A549 (cell line): ENCODE measurements around the gene MARCHF10. TPM values are rescaled to one million over a fixed set of nuclear protein-coding genes. Genes with fewer than 3 reads are reported as not detected.

Source experiments
- ATAC-seq, 2 experiments: fragments of 200-7000 bp in 1 of 2; fragments of >200 bp in 1 of 2; cut with Nextera tagmentation in 1 of 2; cut with Tn5 transposase in 1 of 2; 3 replicates each; pipeline versions ENCODE4 v1.8.0 to v1.9.1; 2018 to 2020; ENCODE audit warnings: mild to moderate bottlenecking in 1 of 2, moderate library complexity in 1 of 2
- CTCF ChIA-PET: fragments of 300-600 bp; sonication (Branson Sonifier 250); formaldehyde crosslinking; extraction: SDS; loops from one replicate; lab custom pipeline; 2021; ENCODE audit warnings: antibody characterized with exemption, inconsistent platforms; lab: Yijun Ruan, JAX
- POLR2A ChIA-PET: fragments of 350-600 bp; formaldehyde crosslinking; extraction: SDS; loops from one replicate; lab custom pipeline; 2021; ENCODE audit warnings: antibody characterized with exemption, inconsistent platforms; lab: Yijun Ruan, JAX
- DNase-seq, 2 experiments: peaks; one replicate each; pipeline versions ENCODE4 v3.0.0 to v3.0.0-alpha.2; 2011 to 2016; ENCODE audit warnings: low read depth in 1 of 2, low spot score in 1 of 2
- FAIRE-seq: peaks from 2 replicates; lab custom pipeline; 2011; peaks lifted over from hg19 to GRCh38; lab: Jason Lieb, UNC
- H3K27ac ChIP-seq, 2 experiments: fragments of >200 bp; sonication (Bioruptor Twin); formaldehyde crosslinking; 3 replicates each; pipeline ENCODE4 v1.5.1; 2016 to 2017
- H3K4me1 ChIP-seq: fragments of >200 bp; sonication (Bioruptor Twin); formaldehyde crosslinking; 3 replicates; pipeline ENCODE4 v1.6.1; 2016
- H3K4me2 ChIP-seq: fragments of >200 bp; sonication (Bioruptor Twin); formaldehyde crosslinking; 3 replicates; pipeline ENCODE4 v1.6.1; 2016
- H3K4me3 ChIP-seq: fragments of >200 bp; sonication (Bioruptor Twin); formaldehyde crosslinking; 3 replicates; pipeline ENCODE4 v1.5.1; 2016
- H3K9me3 ChIP-seq: fragments of >200 bp; sonication (Bioruptor Twin); formaldehyde crosslinking; 3 replicates; pipeline ENCODE4 v1.6.1; 2016
- CHD4 ChIP-seq: fragments of 200-600 bp; sonication (generic); IDR thresholded peaks from 2 replicates; pipeline ENCODE4 v1.6.1; 2016; ENCODE audit warnings: antibody characterized with exemption, mild to moderate bottlenecking, borderline replicate concordance
- EHF ChIP-seq: fragments of 250-450 bp; sonication (Bioruptor Pico); IDR thresholded peaks from 2 replicates; pipeline ENCODE4 v1.5.0; 2020; ENCODE audit warnings: mild to moderate bottlenecking
- EHMT2 ChIP-seq: fragments of 200-600 bp; sonication (generic); IDR thresholded peaks from 2 replicates; pipeline ENCODE4 v1.6.1; 2016; ENCODE audit warnings: antibody characterized with exemption, low read depth, mild to moderate bottlenecking, moderate library complexity
- EP300 ChIP-seq, 2 experiments: fragments of >200 bp; sonication (Bioruptor Twin); formaldehyde crosslinking; IDR thresholded peaks; 2 replicates in 1 of 2; 3 replicates in 1 of 2; pipeline ENCODE4 v1.6.1; 2016 to 2017
- ESRRA ChIP-seq: fragments of 150-350 bp; IDR thresholded peaks from 2 replicates; pipeline ENCODE4 v1.6.1; 2014; ENCODE audit warnings: mild to moderate bottlenecking, low read length, borderline replicate concordance
- FOSB ChIP-seq: fragments of 250-450 bp; sonication (Bioruptor Pico); IDR thresholded peaks from 2 replicates; pipeline ENCODE4 v1.5.0; 2020; ENCODE audit warnings: mild to moderate bottlenecking, moderate library complexity
- FOSL2 ChIP-seq, 2 experiments: fragments of 450-650 bp in 1 of 2; fragments of >200 bp in 1 of 2; sonication (Bioruptor Twin) in 1 of 2; formaldehyde crosslinking; IDR thresholded peaks; 2 replicates each; pipeline versions ENCODE4 v1.5.0 to v1.6.1; 2016 to 2020; ENCODE audit warnings: mild to moderate bottlenecking in 1 of 2, moderate library complexity in 1 of 2
- FOXS1 ChIP-seq: fragments of 250-450 bp; sonication (Bioruptor Pico); IDR thresholded peaks from 2 replicates; pipeline ENCODE4 v1.5.0; 2020; ENCODE audit warnings: mild to moderate bottlenecking, moderate library complexity
- GATA3 ChIP-seq: IDR thresholded peaks from 2 replicates; pipeline ENCODE4 v1.6.1; 2012; ENCODE audit warnings: borderline replicate concordance
- HDAC2 ChIP-seq: fragments of 200-600 bp; sonication (generic); IDR thresholded peaks from 2 replicates; pipeline ENCODE4 v1.6.1; 2016
- HEYL ChIP-seq: fragments of 250-450 bp; sonication (Bioruptor Pico); IDR thresholded peaks from 2 replicates; pipeline ENCODE4 v1.8.0; 2021; ENCODE audit warnings: mild to moderate bottlenecking, moderate library complexity
- HOXA7 ChIP-seq: fragments of 250-450 bp; sonication (Bioruptor Pico); IDR thresholded peaks from 2 replicates; pipeline ENCODE4 v1.5.0; 2020; ENCODE audit warnings: mild to moderate bottlenecking, moderate library complexity
- HOXB5 ChIP-seq: fragments of 250-450 bp; sonication (Bioruptor Pico); IDR thresholded peaks from 2 replicates; pipeline ENCODE4 v1.5.0; 2020; ENCODE audit warnings: mild to moderate bottlenecking, moderate library complexity
- KDM1A ChIP-seq: fragments of 200-600 bp; sonication (generic); IDR thresholded peaks from 2 replicates; pipeline ENCODE4 v1.6.1; 2016; ENCODE audit warnings: low read depth, mild to moderate bottlenecking
- KDM5A ChIP-seq: fragments of 200-600 bp; sonication (generic); IDR thresholded peaks from 2 replicates; pipeline ENCODE4 v1.6.1; 2016; ENCODE audit warnings: antibody characterized with exemption, mild to moderate bottlenecking
- MAFK ChIP-seq: fragments of 450-650 bp; IDR thresholded peaks from 2 replicates; pipeline ENCODE4 v1.6.1; 2014; ENCODE audit not compliant: partially characterized antibody
- MYC ChIP-seq: IDR thresholded peaks from 2 replicates; pipeline ENCODE4 v1.6.1; 2012; ENCODE audit warnings: mild to moderate bottlenecking, inconsistent platforms, low read length, improper control_type of control experiment, borderline replicate concordance
- NFE2L2 ChIP-seq: fragments of 150-350 bp; conservative IDR thresholded peaks from 2 replicates; pipeline ENCODE4 v1.6.1; 2014; ENCODE audit warnings: low read length
- POLR2AphosphoS2 ChIP-seq: conservative IDR thresholded peaks from 2 replicates; pipeline ENCODE4 v1.6.1; 2012; ENCODE audit warnings: low read length, improper control_type of control experiment, inconsistent platforms
- RARB ChIP-seq: fragments of 250-450 bp; sonication (Bioruptor Pico); IDR thresholded peaks from 2 replicates; pipeline ENCODE4 v1.8.0; 2021; ENCODE audit warnings: mild to moderate bottlenecking, moderate library complexity
- SMC3 ChIP-seq: fragments of >200 bp; sonication (Bioruptor Twin); formaldehyde crosslinking; IDR thresholded peaks from 3 replicates; pipeline ENCODE4 v1.6.1; 2018; ENCODE audit warnings: inconsistent platforms
- ZC3H11A ChIP-seq: fragments of 450-650 bp; IDR thresholded peaks from 2 replicates; pipeline ENCODE4 v1.6.1; 2014; ENCODE audit warnings: antibody characterized with exemption, mild to moderate bottlenecking
- ZFP36 ChIP-seq: fragments of 450-650 bp; IDR thresholded peaks from 2 replicates; pipeline ENCODE4 v1.6.1; 2014; ENCODE audit warnings: borderline replicate concordance; ENCODE audit not compliant: partially characterized antibody
- ZNF302 ChIP-seq: fragments of 250-450 bp; sonication (Bioruptor Pico); IDR thresholded peaks from 2 replicates; pipeline ENCODE4 v1.9.0; 2021; ENCODE audit warnings: inconsistent platforms, mild to moderate bottlenecking, moderate library complexity
- ZSCAN20 ChIP-seq: fragments of 250-450 bp; sonication (Bioruptor Pico); IDR thresholded peaks from 2 replicates; pipeline ENCODE4 v1.8.0; 2022; ENCODE audit warnings: mild to moderate bottlenecking, moderate library complexity
- WGBS: methylation state at CpG from one replicate; pipeline ENCODE4 v1.1.6; 2017; ENCODE audit errors: missing lambda C conversion rate; 5-methylcytosine and 5-hydroxymethylcytosine counted together
- polyA plus RNA-seq, 4 experiments: library from polyadenylated mRNA; depleted of rRNA in 3 of 4; stranded (reverse); fragments of >200 nt; fragmentation: RNase III in 1 of 4; extraction: RNeasy Plus Mini Kit Qiagen cat#74134 plus additional on column Dnase treatment in 1 of 4; gene quantifications; 2 replicates in 3 of 4; 3 replicates in 1 of 4; pipeline ENCODE4 v1.2.3, GENCODE V29; 2011 to 2017
- TF ChIP-seq, protein P1 (sequence below): fragments of 250-450 bp; sonication (Bioruptor Pico); IDR thresholded peaks from 2 replicates; pipeline ENCODE4 v1.5.0; 2021; ENCODE audit warnings: mild to moderate bottlenecking, moderate library complexity, borderline replicate concordance
- TF ChIP-seq, protein P2 (sequence below): fragments of 250-450 bp; sonication (Bioruptor Pico); IDR thresholded peaks from 2 replicates; pipeline ENCODE4 v1.5.0; 2020; ENCODE audit warnings: low read depth, mild to moderate bottlenecking, moderate library complexity
- TF ChIP-seq, protein P3 (sequence below): IDR thresholded peaks from 2 replicates; pipeline ENCODE4 v1.6.1; 2012
- TF ChIP-seq, protein P4 (sequence below): fragments of 450-650 bp; IDR thresholded peaks from 2 replicates; pipeline ENCODE4 v1.6.1; 2014; ENCODE audit warnings: antibody characterized with exemption
- TF ChIP-seq, protein P5 (sequence below): fragments of >200 bp; sonication (Bioruptor Twin); formaldehyde crosslinking; IDR thresholded peaks from 3 replicates; pipeline ENCODE4 v1.5.1; 2016
- TF ChIP-seq, protein P6 (sequence below): IDR thresholded peaks from 2 replicates; pipeline ENCODE4 v1.6.1; 2012

Gene MARCHF10
- polyA plus RNA-seq, 2 of the 4 experiments (the other 2 are of a cell fraction) = 0.43 to 0.57 TPM

DNA sequence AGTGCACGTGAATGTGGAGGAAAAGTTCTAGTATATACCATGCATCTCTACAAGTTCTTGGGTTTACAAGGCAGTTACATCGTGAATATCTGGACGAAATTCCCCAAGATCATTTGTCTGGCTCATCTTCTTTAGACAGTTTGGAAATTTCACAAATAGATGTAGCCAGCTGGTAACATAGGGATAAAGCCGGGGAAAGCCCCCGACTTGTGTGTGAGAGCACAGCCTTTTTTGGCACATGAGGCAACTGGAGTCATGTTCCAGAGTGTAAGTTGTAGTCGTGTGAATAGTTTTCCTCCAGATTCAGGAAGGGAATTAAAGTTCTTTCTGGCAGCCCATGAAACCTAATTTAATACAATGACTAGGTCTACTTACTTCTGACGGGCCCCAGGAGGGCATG, 62.3 kb downstream of the MARCHF10 start:
- Histone ChIP-seq H3K4me3 (no peak overlapping the region), H3K4me1 (no peaks in the 10 kb centered on the region), H3K9me3 (no peaks in the 10 kb centered on the region), H3K4me2 (no peak overlapping the region), H3K27ac (no peak overlapping the region)
- DNase-seq (no peak), ATAC-seq (no peak), FAIRE-seq (no peak)
- ChIA-PET CTCF (interaction anchor here (1.8 kb wide), 1 partner anchor 13 kb away, joined by 4 read pairs; no protein-coding TSS in a partner anchor), POLR2A (no interaction called here)
- TF ChIP-seq HEYL (CRISPR knock-in tag) (no peak), FOXS1 (CRISPR knock-in tag) (no peak), NFE2L2 (no peak), HOXA7 (CRISPR knock-in tag) (no peak), EHMT2 (no peak), HOXB5 (no peak), SMC3 (no peak), KDM1A (no peak), ZFP36 (no peak), EP300 (IDR thresholded peaks at IDR 0.05) (no peak), EHF (no peak), GATA3 (no peak), ESRRA (no peak), RARB (no peak)
- TF ChIP-seq, protein P1, sequence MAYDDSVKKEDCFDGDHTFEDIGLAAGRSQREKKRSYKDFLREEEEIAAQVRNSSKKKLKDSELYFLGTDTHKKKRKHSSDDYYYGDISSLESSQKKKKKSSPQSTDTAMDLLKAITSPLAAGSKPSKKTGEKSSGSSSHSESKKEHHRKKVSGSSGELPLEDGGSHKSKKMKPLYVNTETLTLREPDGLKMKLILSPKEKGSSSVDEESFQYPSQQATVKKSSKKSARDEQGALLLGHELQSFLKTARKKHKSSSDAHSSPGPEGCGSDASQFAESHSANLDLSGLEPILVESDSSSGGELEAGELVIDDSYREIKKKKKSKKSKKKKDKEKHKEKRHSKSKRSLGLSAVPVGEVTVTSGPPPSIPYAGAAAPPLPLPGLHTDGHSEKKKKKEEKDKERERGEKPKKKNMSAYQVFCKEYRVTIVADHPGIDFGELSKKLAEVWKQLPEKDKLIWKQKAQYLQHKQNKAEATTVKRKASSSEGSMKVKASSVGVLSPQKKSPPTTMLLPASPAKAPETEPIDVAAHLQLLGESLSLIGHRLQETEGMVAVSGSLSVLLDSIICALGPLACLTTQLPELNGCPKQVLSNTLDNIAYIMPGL (CRISPR knock-in tag) = no peak
- TF ChIP-seq, protein P2, sequence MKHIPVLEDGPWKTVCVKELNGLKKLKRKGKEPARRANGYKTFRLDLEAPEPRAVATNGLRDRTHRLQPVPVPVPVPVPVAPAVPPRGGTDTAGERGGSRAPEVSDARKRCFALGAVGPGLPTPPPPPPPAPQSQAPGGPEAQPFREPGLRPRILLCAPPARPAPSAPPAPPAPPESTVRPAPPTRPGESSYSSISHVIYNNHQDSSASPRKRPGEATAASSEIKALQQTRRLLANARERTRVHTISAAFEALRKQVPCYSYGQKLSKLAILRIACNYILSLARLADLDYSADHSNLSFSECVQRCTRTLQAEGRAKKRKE (CRISPR knock-in tag) = no peak
- TF ChIP-seq, protein P3, sequence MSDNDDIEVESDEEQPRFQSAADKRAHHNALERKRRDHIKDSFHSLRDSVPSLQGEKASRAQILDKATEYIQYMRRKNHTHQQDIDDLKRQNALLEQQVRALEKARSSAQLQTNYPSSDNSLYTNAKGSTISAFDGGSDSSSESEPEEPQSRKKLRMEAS = no peak
- TF ChIP-seq, protein P4, sequence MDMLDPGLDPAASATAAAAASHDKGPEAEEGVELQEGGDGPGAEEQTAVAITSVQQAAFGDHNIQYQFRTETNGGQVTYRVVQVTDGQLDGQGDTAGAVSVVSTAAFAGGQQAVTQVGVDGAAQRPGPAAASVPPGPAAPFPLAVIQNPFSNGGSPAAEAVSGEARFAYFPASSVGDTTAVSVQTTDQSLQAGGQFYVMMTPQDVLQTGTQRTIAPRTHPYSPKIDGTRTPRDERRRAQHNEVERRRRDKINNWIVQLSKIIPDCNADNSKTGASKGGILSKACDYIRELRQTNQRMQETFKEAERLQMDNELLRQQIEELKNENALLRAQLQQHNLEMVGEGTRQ = no peak
- 71% methylated on average over 7 of the region's 7 CpGs for WGBS

DNA sequence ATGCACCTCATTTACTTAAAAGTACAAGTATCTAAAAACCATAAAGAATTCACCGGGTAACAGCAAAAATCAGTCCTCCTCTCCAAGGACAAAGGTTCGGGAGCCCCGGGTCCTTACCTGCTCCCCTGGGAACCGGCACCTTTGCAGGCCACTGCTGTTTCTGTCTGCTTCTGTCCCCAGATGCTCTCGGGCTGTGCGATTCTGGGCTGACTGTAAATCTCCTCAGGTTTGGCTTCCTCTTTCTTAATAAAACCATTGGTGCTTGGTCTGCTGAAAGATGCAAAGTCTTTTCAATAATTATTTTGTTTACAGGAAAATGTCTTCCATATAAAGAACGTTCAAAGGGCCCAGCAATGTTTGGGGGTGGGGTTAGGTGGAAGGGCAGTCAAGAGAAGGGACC, 63.9 kb downstream of the MARCHF10 start:
- ChIA-PET CTCF (interaction anchor here (1.0 to 1.8 kb wide), 4 partner anchors 10 to 261 kb away, joined by 3 to 4 read pairs (median 4); no protein-coding TSS in a partner anchor), POLR2A (no interaction called here)
- no peaks in the 10 kb centered on the region for H3K4me1 ChIP-seq
- no peak overlapping the region for H3K4me3 ChIP-seq
- H3K27ac ChIP-seq = no peak overlapping the region
- TF ChIP-seq CHD4 (no peak), ZSCAN20 (CRISPR knock-in tag) (no peak), FOSB (CRISPR knock-in tag) (no peak), ZNF302 (CRISPR knock-in tag) (no peak), ZC3H11A (no peak), FOXS1 (CRISPR knock-in tag) (no peak), HOXA7 (CRISPR knock-in tag) (no peak), KDM5A (no peak), MAFK (no peak), MYC (no peak), POLR2AphosphoS2 (no peak), HDAC2 (no peak), FOSL2 (IDR thresholded peaks at IDR 0.05) (no peak), FOSL2 (CRISPR knock-in tag; IDR thresholded peaks at IDR 0.05) (no peak), NFE2L2 (no peak)
- TF ChIP-seq, protein P5, sequence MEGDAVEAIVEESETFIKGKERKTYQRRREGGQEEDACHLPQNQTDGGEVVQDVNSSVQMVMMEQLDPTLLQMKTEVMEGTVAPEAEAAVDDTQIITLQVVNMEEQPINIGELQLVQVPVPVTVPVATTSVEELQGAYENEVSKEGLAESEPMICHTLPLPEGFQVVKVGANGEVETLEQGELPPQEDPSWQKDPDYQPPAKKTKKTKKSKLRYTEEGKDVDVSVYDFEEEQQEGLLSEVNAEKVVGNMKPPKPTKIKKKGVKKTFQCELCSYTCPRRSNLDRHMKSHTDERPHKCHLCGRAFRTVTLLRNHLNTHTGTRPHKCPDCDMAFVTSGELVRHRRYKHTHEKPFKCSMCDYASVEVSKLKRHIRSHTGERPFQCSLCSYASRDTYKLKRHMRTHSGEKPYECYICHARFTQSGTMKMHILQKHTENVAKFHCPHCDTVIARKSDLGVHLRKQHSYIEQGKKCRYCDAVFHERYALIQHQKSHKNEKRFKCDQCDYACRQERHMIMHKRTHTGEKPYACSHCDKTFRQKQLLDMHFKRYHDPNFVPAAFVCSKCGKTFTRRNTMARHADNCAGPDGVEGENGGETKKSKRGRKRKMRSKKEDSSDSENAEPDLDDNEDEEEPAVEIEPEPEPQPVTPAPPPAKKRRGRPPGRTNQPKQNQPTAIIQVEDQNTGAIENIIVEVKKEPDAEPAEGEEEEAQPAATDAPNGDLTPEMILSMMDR = no peak
- TF ChIP-seq, protein P6, sequence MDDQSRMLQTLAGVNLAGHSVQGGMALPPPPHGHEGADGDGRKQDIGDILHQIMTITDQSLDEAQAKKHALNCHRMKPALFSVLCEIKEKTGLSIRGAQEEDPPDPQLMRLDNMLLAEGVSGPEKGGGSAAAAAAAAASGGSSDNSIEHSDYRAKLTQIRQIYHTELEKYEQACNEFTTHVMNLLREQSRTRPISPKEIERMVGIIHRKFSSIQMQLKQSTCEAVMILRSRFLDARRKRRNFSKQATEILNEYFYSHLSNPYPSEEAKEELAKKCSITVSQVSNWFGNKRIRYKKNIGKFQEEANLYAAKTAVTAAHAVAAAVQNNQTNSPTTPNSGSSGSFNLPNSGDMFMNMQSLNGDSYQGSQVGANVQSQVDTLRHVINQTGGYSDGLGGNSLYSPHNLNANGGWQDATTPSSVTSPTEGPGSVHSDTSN = no peak
- DNase-seq (no peak), ATAC-seq (no peak), FAIRE-seq (no peak)
- 71% methylated on average over 7 of the region's 7 CpGs for WGBS
- H3K9me3 ChIP-seq = no peaks in the 10 kb centered on the region
- H3K4me2 ChIP-seq = no peak overlapping the region
